Stimulated activated CD8-positive, alpha-beta memory T cell treated with anti-CD3 and anti-CD28 coated beads, Interleukin-2, amount 100 ng/mL, for 1 hour (primary cell): ENCODE data around the gene KLF4.

Source experiments
- DNase-seq, 2 donors: peaks; one replicate each; pipeline ENCODE4 v3.0.0-alpha.2; 2020; ENCODE audit warnings: low read depth in 2 of 2

The KLF4 gene

DNA sequence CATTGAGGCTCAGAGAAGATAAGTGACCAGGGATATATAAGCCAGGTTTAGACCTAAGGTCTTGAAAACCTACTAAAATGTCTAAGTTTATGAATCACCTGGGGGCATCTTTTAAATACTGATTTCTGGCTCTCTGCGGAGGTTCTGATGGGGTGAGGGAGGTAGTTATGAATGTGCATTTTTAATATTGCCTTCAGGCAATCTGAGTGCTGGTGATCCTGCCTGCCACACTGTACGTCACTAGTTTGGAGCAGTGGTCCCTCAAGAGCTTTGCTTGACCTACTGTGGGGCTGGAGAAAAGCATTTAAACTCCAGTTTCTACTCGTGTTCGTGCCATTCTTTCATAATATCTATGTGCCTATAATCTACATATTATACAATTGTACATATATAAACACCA is 36.1 kb downstream of the KLF4 start:
- no peak for DNase-seq

DNA sequence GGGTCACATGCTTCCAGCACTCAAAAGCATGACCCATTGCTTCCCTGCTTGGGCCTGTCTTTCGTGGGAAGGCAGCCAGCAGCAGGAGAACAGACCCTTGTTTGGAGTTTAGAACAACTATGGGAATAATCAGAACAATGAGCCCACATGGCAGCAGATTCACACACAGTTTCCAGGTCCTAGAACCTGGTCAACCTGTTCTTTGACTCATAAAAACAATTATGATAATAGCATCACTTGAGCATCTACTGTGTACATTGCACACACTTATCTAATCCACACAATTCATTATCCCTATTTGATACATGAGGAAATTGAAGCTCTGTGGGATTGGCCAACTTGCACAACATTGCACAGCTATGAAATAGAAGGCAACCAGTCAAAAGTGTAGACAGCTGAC is 41.7 kb downstream of the KLF4 start:
- no peak for DNase-seq

DNA sequence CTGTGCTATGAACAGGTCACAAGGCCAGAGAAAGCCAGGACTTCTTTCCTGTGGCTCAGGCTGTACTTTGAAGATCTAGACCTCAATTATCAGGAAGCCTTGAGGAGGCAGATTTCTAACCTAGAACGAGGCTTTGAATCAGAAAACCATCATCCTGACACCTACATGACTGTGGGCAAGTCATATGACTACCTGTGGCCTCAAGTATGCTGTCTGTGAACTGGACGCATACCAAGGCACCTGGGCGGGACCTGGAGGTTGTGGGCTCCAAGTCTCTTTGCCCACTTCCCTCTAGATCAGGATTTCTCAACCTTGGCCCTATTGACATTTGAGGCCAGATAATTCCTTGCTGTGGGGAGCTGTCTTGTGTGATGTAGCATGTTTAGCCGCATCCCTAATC is 42.5 kb downstream of the KLF4 start:
- DNase-seq: no peak

DNA sequence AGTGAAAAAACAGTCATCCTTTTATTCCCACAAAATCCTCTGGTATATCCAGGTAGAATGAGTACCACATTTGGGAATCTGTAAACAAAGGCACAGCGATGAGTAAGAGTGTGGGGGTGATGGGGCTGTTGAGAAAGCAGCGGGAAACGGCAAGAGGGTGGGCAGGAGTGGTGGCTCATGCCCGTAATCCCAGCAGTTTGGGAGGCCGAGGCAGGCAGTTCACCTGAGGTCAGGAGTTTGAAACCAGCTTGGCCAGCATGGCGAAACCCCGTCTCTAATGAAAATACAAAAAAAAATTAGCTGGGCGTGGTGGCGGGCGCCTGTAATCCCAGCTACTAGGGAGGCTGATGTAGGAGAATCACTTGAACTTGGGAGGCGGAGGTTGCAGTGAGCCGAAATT is 43.1 kb downstream of the KLF4 start:
- DNase-seq: no peak

DNA sequence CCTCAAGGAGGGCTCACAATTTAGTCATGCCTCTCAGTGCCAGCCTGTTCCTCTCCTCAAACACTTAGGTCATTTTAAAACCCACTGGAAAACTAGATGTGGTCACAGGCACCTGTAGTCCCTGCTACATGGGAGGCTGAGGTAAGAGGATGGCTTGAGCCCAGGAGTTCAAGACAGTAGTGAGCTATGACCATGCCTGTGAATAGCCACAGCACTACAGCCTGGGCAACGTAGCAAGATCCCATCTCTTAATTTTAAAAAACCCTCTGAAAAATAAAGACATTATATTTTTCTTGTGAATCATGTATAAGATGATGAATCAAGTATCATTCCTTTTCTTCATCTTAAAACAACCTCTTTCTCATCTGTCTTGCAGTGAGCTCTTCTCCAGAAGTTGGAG is 45.8 kb downstream of the KLF4 start:
- DNase-seq: no peak

DNA sequence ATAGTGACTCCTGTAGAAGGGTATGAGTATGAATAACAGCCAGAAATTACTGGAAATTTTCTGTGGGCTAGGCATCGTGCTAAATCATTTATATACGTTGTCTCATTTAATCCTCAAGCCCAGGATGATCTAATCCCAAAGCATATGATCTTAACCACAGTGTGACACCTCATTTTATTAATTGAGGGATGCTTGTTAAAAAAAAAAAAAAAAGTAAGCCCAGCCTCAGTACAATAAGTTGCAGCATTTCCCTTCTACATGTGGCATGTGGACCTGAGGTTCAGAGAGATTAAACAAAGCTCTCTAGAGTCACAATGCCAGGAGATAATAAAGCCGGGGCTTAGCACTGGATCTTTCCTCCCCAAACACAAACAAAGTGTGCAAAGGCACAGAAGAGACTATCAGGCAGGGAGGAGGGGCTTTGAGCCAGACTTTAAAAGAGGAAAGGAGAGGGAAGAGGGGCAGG is 49.5 kb downstream of the KLF4 start:
- DNase-seq: no peak

DNA sequence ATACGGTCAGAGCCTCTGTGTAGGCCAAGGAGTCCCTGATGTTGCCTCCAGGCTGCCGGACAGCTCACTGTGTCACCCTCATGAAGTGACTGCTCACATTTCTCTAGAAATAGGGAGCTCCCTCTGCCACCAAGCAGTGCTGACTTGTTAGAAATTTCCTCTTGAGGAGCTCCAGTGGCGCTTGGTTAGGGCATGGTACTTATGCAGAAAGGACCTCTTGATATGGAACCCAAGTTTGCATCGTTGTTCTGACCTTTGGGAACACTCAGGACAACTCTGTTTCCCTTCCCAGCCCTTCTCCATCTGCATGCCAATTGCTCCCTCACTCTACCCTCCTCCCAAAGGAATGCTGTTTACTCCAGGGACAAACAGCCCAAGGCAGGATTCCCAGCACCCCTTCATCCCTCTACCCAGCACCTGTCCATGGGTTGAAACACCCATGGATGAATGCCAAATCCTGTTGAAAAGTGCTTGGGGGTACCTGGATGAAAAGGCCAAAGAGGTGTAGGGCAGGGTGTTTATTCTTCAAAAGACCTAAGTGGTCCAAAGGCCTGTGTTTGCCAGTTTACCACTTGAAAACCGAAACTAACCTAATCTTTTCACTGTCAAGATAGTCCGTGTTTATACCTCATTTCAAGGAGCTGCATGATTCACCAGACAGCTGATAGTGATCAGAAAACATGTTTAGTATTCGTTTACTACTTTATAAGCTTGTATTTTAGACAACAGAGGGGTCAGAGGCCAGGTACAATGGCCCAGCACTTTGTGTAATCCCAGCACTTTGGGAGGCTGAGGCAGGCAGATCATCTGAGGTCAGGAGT is 51.1 kb downstream of the KLF4 start:
- no peak for DNase-seq

DNA sequence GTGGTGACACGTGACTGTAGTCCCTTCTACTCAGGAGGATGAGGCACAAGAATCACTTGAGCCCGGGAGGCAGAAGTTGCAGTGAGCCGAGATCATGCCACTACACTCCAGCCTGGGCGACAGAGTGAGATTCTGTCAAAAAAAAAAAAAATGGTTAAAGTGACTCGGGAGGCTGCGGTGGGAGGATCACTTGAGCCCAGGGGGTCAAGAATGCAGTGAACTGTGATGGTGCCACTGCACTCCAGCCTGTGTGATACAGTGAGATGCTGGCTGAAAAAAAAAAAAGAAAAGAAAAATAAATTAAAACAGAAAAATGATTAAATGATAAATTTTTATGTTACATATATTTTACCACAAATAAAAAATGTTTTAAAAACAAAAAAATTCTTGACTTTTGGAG is 51.9 kb downstream of the KLF4 start:
- no peak for DNase-seq

DNA sequence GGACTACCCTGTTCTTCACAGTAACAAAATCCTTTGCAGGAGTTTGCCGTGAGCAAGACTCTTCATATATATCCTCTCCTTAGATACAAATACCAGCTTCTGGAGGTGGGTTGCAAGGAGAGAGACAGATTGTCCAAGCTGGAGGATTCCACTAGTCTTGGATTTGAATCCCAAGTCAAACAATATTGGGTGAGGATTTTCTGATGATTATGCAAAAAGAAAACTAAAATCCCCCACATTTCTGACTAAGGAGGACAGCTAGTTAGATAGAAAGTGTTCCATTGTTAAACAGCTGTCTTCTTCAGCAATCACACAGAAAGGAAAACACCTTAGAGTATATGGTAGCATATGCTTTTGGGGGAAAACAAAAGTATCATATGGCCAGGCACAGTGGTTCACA is 54.2 kb downstream of the KLF4 start:
- no peak for DNase-seq
